ENCODE measurements around the gene PDS5B. TPM values are rescaled to one million over a fixed set of nuclear protein-coding genes. Genes with fewer than 3 reads are reported as not detected.

Gene PDS5B
- total and polyA plus RNA-seq, 9 of the 15 experiments (the other 6 are each of a cell fraction or from before 2014, with no cell fraction given), result 6.2 to 23.7 (median 13.1) TPM

DNA sequence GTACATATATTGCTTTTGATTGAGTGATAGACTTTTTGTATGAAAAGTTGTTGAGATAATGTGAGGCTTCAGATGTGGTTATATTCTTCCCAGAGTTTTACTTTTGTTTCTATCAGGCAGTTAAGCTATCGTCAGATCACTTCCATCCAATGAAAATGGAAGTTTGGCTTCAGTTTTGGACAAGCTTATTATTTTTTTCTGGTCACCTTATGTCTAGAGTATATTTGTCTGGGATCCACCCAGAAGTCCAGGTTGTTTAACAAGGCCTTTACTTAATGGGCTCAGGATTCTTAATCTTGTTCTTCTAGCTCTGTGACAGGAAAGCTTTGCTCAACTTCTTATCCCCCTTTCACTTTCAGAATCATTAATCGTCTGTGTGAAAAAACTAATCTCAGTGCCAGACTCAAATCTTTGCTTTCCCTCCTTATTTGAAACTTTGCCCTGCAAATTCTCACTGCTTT lies 150.9 kb downstream of the PDS5B start:
- no peak overlapping the region for H3K4me2 ChIP-seq (ENCODE audit: insufficient read depth, low read length)
- CTCF ChIA-PET (ENCODE audit: low intra/inter-chr PET ratio), result no interaction called here
- H3K4me1 ChIP-seq (replicated peaks in 1 of 2; ENCODE audit: control insufficient read depth in 2 of 2, insufficient read depth in 2 of 2, low read length in 2 of 2), result no peaks in the 10 kb centered on the region
- no peaks in the 10 kb centered on the region for H4K20me1 ChIP-seq (replicated peaks; ENCODE audit: control insufficient read depth, insufficient read depth, low read length)
- WGBS (ENCODE audit: insufficient coverage, low coverage, missing lambda C conversion rate), result 70% methylated on average over 2 of the region's 2 CpGs
- H3K9ac ChIP-seq (ENCODE audit: insufficient read depth in 1 of 2, low read depth in 2 of 2, low read length in 2 of 2), result no peak overlapping the region
- H2AFZ ChIP-seq (ENCODE audit: low read depth, low read length), result no peak overlapping the region
- no peaks in the 10 kb centered on the region for H3K79me2 ChIP-seq (ENCODE audit: control insufficient read depth, insufficient read depth, low read length)
- no peaks in the 10 kb centered on the region for H3K27me3 ChIP-seq (ENCODE audit: control insufficient read depth in 2 of 2, insufficient read depth in 2 of 2, low read length in 2 of 2)
- ATAC-seq (no peak), FAIRE-seq (no peak), DNase-seq (ENCODE audit: extremely low read depth in 1 of 4, low spot score in 3 of 4) (no peak)
- H3K9me3 ChIP-seq (replicated peaks; ENCODE audit: control insufficient read depth, insufficient read depth, low read depth, low read length), result no peaks in the 10 kb centered on the region
- intact Hi-C loops (cut with micrococcal nuclease), result no loop called here
- BruUV-seq (replicated peaks), result no TSS peak
- no peak overlapping the region for H3K27ac ChIP-seq (ENCODE audit: extremely low read depth, low read depth, low read length)
- in situ Hi-C loops (cut with MboI), result no loop called here
- TF ChIP-seq SRSF7 (optimal IDR thresholded peaks at IDR 0.05; ENCODE audit: low read depth, low read length) (no peak), ZNF354B (CRISPR knock-in tag; IDR thresholded peaks at IDR 0.05) (no peak), SRSF9 (IDR thresholded peaks at IDR 0.05; ENCODE audit: borderline replicate concordance, low read depth, low read length) (no peak), DNMT1 (IDR thresholded peaks at IDR 0.05) (no peak), TCF7L2 (IDR thresholded peaks at IDR 0.05; ENCODE audit: low read depth, low read length) (no peak), ZNF134 (CRISPR knock-in tag; conservative IDR thresholded peaks at IDR 0.05) (no peak), MCM5 (IDR thresholded peaks at IDR 0.05; ENCODE audit: low read depth) (no peak), XRCC4 (IDR thresholded peaks at IDR 0.05; ENCODE audit: extremely low read depth, insufficient read depth, insufficient read length) (no peak), ARID1B (IDR thresholded peaks at IDR 0.05) (no peak), ZNF77 (CRISPR knock-in tag; IDR thresholded peaks at IDR 0.05) (no peak)
- TF ChIP-seq, protein P1, sequence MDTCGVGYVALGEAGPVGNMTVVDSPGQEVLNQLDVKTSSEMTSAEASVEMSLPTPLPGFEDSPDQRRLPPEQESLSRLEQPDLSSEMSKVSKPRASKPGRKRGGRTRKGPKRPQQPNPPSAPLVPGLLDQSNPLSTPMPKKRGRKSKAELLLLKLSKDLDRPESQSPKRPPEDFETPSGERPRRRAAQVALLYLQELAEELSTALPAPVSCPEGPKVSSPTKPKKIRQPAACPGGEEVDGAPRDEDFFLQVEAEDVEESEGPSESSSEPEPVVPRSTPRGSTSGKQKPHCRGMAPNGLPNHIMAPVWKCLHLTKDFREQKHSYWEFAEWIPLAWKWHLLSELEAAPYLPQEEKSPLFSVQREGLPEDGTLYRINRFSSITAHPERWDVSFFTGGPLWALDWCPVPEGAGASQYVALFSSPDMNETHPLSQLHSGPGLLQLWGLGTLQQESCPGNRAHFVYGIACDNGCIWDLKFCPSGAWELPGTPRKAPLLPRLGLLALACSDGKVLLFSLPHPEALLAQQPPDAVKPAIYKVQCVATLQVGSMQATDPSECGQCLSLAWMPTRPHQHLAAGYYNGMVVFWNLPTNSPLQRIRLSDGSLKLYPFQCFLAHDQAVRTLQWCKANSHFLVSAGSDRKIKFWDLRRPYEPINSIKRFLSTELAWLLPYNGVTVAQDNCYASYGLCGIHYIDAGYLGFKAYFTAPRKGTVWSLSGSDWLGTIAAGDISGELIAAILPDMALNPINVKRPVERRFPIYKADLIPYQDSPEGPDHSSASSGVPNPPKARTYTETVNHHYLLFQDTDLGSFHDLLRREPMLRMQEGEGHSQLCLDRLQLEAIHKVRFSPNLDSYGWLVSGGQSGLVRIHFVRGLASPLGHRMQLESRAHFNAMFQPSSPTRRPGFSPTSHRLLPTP (IDR thresholded peaks at IDR 0.05; ENCODE audit: borderline replicate concordance, extremely low read depth, insufficient read length), result no peak
- TF ChIP-seq, protein P2, sequence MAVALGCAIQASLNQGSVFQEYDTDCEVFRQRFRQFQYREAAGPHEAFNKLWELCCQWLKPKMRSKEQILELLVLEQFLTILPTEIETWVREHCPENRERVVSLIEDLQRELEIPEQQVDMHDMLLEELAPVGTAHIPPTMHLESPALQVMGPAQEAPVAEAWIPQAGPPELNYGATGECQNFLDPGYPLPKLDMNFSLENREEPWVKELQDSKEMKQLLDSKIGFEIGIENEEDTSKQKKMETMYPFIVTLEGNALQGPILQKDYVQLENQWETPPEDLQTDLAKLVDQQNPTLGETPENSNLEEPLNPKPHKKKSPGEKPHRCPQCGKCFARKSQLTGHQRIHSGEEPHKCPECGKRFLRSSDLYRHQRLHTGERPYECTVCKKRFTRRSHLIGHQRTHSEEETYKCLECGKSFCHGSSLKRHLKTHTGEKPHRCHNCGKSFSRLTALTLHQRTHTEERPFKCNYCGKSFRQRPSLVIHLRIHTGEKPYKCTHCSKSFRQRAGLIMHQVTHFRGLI (CRISPR knock-in tag; IDR thresholded peaks at IDR 0.05), result no peak
- H3K9me1 ChIP-seq (ENCODE audit: control insufficient read depth, insufficient read depth, low read length), result no peaks in the 10 kb centered on the region
- H3K36me3 ChIP-seq (ENCODE audit: control insufficient read depth, insufficient read depth, low read length), result peaks cover 9% of the 10 kb centered on the region; the same call in 1 of the 3 replicates
- POLR2A ChIA-PET, result interaction anchor here (1.0 kb wide), 1 partner anchor 9 kb away, joined by 4 read pairs; no protein-coding TSS in a partner anchor
- no peak overlapping the region for H3K4me3 ChIP-seq
